ENCODE results near the gene EPHB3. TPM values are rescaled to one million over a fixed set of nuclear protein-coding genes. Genes with fewer than 3 reads are reported as not detected.
A peak's percentile ranks its signal among the peaks of the same experiment; 100 is the strongest.

EPHB3 gene
- polyA plus RNA-seq, 3 donors, result 0.71 to 1.2 (median 0.80) TPM

DNA sequence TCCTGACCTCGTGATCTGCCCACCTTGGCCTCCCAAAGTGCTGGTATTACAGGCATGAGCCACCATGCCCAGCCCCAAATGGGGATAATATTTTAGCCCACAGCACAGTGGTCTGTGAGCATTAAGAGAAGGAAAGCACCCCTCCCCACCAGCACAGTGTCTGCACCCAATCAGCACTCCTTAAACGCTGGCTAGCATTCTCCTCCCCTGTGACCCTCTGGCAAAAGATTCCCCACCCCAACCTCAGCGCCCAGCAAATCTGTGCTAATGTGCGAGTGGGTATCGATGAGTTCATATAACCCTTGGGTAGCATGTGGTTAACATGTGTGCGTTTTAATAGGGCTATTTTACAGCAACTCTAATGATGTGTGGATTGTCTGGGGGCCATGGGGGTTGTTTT lies 18.3 kb upstream of the EPHB3 start:
- intact Hi-C loops (cut with micrococcal nuclease), result no loop called here
- H3K79me2 ChIP-seq (ENCODE audit: insufficient read depth, low read length), result no peaks in the 10 kb centered on the region
- H4K20me1 ChIP-seq (ENCODE audit: insufficient read depth, low read length), result no peaks in the 10 kb centered on the region
- no peak overlapping the region for H3K9ac ChIP-seq (ENCODE audit: insufficient read depth, low read length, poor library complexity, severe bottlenecking)
- Mint-ChIP-seq H3K4me3 (peak overlapping the region in 1 of 2 donors; percentile 67), H3K27me3 (ENCODE audit: low read depth in 3 of 3) (peaks cover 9 to 42% (median 32%) of the 10 kb centered on the region in 3 donors), H3K27ac (no peak overlapping the region), H3K9me3 (no peaks in the 10 kb centered on the region), H3K36me3 (no peaks in the 10 kb centered on the region), H3K4me1 (peaks cover 37% of the 10 kb centered on the region)
- H3K36me3 ChIP-seq (replicated peaks in 1 of 2; ENCODE audit: control insufficient read depth in 1 of 2, insufficient read depth in 2 of 2, low read length in 2 of 2), result no peaks in the 10 kb centered on the region
- no peak overlapping the region for H3K27ac ChIP-seq (ENCODE audit: low read depth in 1 of 2, low read length in 2 of 2)
- no peak overlapping the region for H3K4me3 ChIP-seq (replicated peaks in 1 of 3; ENCODE audit: low read depth in 2 of 3, low read length in 3 of 3)
- no peak overlapping the region for H3K4me2 ChIP-seq (replicated peaks; ENCODE audit: extremely low read depth, low read length, poor library complexity, severe bottlenecking)
- TF ChIP-seq, protein P1, sequence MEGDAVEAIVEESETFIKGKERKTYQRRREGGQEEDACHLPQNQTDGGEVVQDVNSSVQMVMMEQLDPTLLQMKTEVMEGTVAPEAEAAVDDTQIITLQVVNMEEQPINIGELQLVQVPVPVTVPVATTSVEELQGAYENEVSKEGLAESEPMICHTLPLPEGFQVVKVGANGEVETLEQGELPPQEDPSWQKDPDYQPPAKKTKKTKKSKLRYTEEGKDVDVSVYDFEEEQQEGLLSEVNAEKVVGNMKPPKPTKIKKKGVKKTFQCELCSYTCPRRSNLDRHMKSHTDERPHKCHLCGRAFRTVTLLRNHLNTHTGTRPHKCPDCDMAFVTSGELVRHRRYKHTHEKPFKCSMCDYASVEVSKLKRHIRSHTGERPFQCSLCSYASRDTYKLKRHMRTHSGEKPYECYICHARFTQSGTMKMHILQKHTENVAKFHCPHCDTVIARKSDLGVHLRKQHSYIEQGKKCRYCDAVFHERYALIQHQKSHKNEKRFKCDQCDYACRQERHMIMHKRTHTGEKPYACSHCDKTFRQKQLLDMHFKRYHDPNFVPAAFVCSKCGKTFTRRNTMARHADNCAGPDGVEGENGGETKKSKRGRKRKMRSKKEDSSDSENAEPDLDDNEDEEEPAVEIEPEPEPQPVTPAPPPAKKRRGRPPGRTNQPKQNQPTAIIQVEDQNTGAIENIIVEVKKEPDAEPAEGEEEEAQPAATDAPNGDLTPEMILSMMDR (IDR thresholded peaks at IDR 0.05), result no peak
- H3K4me1 ChIP-seq (ENCODE audit: control insufficient read depth in 1 of 2, insufficient read depth in 2 of 2, low read length in 2 of 2), result peaks cover 32 to 41% of the 10 kb centered on the region in 2 donors
- DNase-seq, result no peak
- H2AFZ ChIP-seq (ENCODE audit: insufficient read depth, low read depth, low read length, poor library complexity, severe bottlenecking), result no peak overlapping the region
- no peaks in the 10 kb centered on the region for H3K9me3 ChIP-seq (replicated peaks in 1 of 2; ENCODE audit: control insufficient read depth in 1 of 2, insufficient read depth in 1 of 2, low read length in 2 of 2)
- H3K27me3 ChIP-seq (ENCODE audit: control insufficient read depth in 2 of 2, insufficient read depth in 2 of 2, low read length in 2 of 2), result peaks cover 0 to 6% of the 10 kb centered on the region in 2 donors
- WGBS (ENCODE audit: insufficient coverage), result 100% methylated on average over 1 of the region's 6 CpGs

DNA sequence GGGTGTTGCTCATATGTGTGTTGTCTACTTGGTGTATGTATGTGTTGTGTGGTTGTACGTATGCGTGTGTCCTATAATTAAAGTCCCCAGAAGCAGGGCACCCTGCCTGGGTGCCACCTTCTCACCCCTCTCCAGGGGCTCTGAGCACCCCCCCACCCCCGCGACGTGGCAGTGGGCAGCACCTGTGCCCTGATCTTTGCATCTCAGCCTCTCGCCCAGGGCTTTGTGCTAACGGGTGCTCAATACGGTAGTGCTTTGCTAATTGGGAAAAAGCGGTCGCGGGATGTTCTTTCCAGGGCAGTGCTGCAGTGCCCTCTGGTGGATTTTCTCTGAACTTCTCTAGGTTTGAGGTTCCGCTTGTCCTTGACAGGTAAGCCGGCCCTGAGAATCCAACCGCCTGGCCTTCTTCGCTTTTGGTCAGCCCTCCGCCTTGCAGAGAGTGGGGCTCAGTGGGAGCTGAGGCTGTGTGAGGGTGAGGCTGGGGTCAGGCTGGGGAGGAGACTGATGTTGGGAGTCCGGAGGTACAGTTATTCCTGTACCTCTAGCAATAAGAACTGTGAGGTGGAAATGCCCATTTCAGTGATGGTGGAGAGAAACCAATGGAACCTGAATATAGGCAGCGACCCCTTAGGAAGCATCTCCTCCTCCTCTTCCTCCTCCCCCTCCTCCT lies 17.6 kb upstream of the EPHB3 start:
- no peaks in the 10 kb centered on the region for H3K36me3 ChIP-seq (replicated peaks in 1 of 2; ENCODE audit: control insufficient read depth in 1 of 2, insufficient read depth in 2 of 2, low read length in 2 of 2)
- no peaks in the 10 kb centered on the region for H3K36me3 Mint-ChIP-seq
- H3K4me1 ChIP-seq (ENCODE audit: control insufficient read depth in 1 of 2, insufficient read depth in 2 of 2, low read length in 2 of 2), result peaks cover 32 to 45% of the 10 kb centered on the region in 2 donors
- TF ChIP-seq, protein P1 (IDR thresholded peaks at IDR 0.05), result peak; percentile 82
- peak overlapping the region in 1 of 7 donors; percentile 25 for H3K27ac Mint-ChIP-seq
- H3K9me3 Mint-ChIP-seq, result no peaks in the 10 kb centered on the region
- H3K79me2 ChIP-seq (ENCODE audit: insufficient read depth, low read length), result no peaks in the 10 kb centered on the region
- no peak overlapping the region for H3K4me2 ChIP-seq (replicated peaks; ENCODE audit: extremely low read depth, low read length, poor library complexity, severe bottlenecking)
- peaks cover 5 to 38% (median 30%) of the 10 kb centered on the region in 3 donors for H3K27me3 Mint-ChIP-seq (ENCODE audit: low read depth in 3 of 3)
- H2AFZ ChIP-seq (ENCODE audit: insufficient read depth, low read depth, low read length, poor library complexity, severe bottlenecking), result peak overlapping the region; percentile 14
- H3K27ac ChIP-seq (ENCODE audit: low read depth in 1 of 2, low read length in 2 of 2), result no peak overlapping the region
- H4K20me1 ChIP-seq (ENCODE audit: insufficient read depth, low read length), result no peaks in the 10 kb centered on the region
- intact Hi-C loops (cut with micrococcal nuclease), result loop anchor here (2.0 kb wide), 3 partner anchors 127 to 177 kb away; no protein-coding TSS in a partner anchor
- 0% methylated on average over 11 of the region's 18 CpGs for WGBS (ENCODE audit: insufficient coverage)
- H3K4me3 ChIP-seq (replicated peaks in 1 of 3; ENCODE audit: low read depth in 2 of 3, low read length in 3 of 3), result no peak overlapping the region
- no peaks in the 10 kb centered on the region for H3K9me3 ChIP-seq (replicated peaks in 1 of 2; ENCODE audit: control insufficient read depth in 1 of 2, insufficient read depth in 1 of 2, low read length in 2 of 2)
- no peak overlapping the region for H3K9ac ChIP-seq (ENCODE audit: insufficient read depth, low read length, poor library complexity, severe bottlenecking)
- peaks cover 0 to 4% of the 10 kb centered on the region in 2 donors for H3K27me3 ChIP-seq (ENCODE audit: control insufficient read depth in 2 of 2, insufficient read depth in 2 of 2, low read length in 2 of 2)
- no peak overlapping the region for H3K4me3 Mint-ChIP-seq
- H3K4me1 Mint-ChIP-seq, result peaks cover 37% of the 10 kb centered on the region
- DNase-seq, result peak; percentile 69 to 80 (median 72)
